Uterus (tissue), 2 donors: Measurements from ENCODE around the gene KRTAP29-1.

Experiments used
- CTCF ChIP-seq, 4 experiments: fragments of 200-600 bp in 2 of 4; fragments of 450-650 bp in 2 of 4; sonication (generic) in 2 of 4; IDR thresholded peaks; one replicate each; pipeline ENCODE4 v1.5.1; 2016 to 2019; ENCODE audit warnings: antibody characterized with exemption in 4 of 4, mild to moderate bottlenecking in 2 of 4, moderate library complexity in 1 of 4
- POLR2A ChIP-seq, 2 donors: fragments of 450-650 bp; IDR thresholded peaks; one replicate each; pipeline ENCODE4 v1.6.1; 2016; ENCODE audit warnings: antibody characterized with exemption in 2 of 2, mild to moderate bottlenecking in 1 of 2, moderate library complexity in 1 of 2

GRCh38 chr17:41271858-41272257, 30.8 kb downstream of the KRTAP29-1 start:
- TF ChIP-seq CTCF (IDR thresholded peaks at IDR 0.05): no peak
- TF ChIP-seq POLR2A (IDR thresholded peaks at IDR 0.05): no peak
